NCI-H2227 treated with DMSO at 0.1 percent for 48 hours (cell line): Measurements from ENCODE around the gene EPS8L2.
A peak's percentile ranks its signal among the peaks of the same experiment; 100 is the strongest.
"Not testable (repeated sequence)": the region's sequence is repeated elsewhere in the genome, so short reads cannot be mapped to it uniquely, and the experiment has no call there.

Experiments used
- DNase-seq: peaks from one replicate; lab custom pipeline; 2025; lab: John Stamatoyannopoulos, UW

The EPS8L2 gene

GRCh38 chr11:690244-690643, 15.8 kb upstream of the EPS8L2 start:
- DNase-seq = not testable (repeated sequence)

GRCh38 chr11:690738-691633, 15.0 kb upstream of the EPS8L2 start:
- DNase-seq = no peak

- no peak for DNase-seq
Measured at GRCh38 chr11:691710-692590, 14.1 kb upstream of the EPS8L2 start.

GRCh38 chr11:692824-693414, 13.1 kb upstream of the EPS8L2 start:
- DNase-seq = no peak

GRCh38 chr11:693415-693831, 12.6 kb upstream of the EPS8L2 start:
- no peak for DNase-seq

- DNase-seq = no peak
Measured at GRCh38 chr11:693887-694562, 12.0 kb upstream of the EPS8L2 start.

GRCh38 chr11:694563-695287, 11.3 kb upstream of the EPS8L2 start, which contains the start of gene DEAF1:
TSS of gene DEAF1 (minus strand) at chr11:695222. CDS start at chr11:695047, 175 bp downstream.
- DNase-seq = peak; percentile 99

- no peak for DNase-seq
Measured at GRCh38 chr11:695288-695537, 10.8 kb upstream of the EPS8L2 start.

GRCh38 chr11:695538-696248, 10.3 kb upstream of the EPS8L2 start, which contains the start of gene TMEM80:
TSS of gene TMEM80 (plus strand) at chr11:695816. CDS start at chr11:695828, 12 bp downstream.
- peak; percentile 99 for DNase-seq

GRCh38 chr11:696955-697491, 9.0 kb upstream of the EPS8L2 start:
- no peak for DNase-seq

GRCh38 chr11:697811-698311, 8.2 kb upstream of the EPS8L2 start:
- no peak for DNase-seq

- no peak for DNase-seq
Measured at GRCh38 chr11:698493-699115, 7.4 kb upstream of the EPS8L2 start.

GRCh38 chr11:699116-699508, 6.9 kb upstream of the EPS8L2 start:
- no peak for DNase-seq

GRCh38 chr11:699753-700152, 6.3 kb upstream of the EPS8L2 start:
- no peak for DNase-seq

GRCh38 chr11:701741-702461, 4.1 kb upstream of the EPS8L2 start:
- no peak for DNase-seq

- DNase-seq = no peak
Measured at GRCh38 chr11:702462-703461, 3.3 kb upstream of the EPS8L2 start.

- no peak for DNase-seq
Measured at GRCh38 chr11:703506-703905, 2.5 kb upstream of the EPS8L2 start.

- no peak for DNase-seq
Measured at GRCh38 chr11:704228-704674, 1.8 kb upstream of the EPS8L2 start.
